Fibroblast of lung (primary cell): ENCODE results near the gene MAPKAP1.

Source experiments
- CTCF ChIP-seq, 2 donors: IDR thresholded peaks in 1 of 2; conservative IDR thresholded peaks in 1 of 2; 1 replicate in 1 of 2; 2 replicates in 1 of 2; pipeline ENCODE4 v1.5.1; 2011 to 2012; ENCODE audit warnings: low read length in 2 of 2, control low read depth in 1 of 2, inconsistent platforms in 1 of 2, low read depth in 1 of 2, mild to moderate bottlenecking in 1 of 2
- EZH2 ChIP-seq: IDR thresholded peaks from 2 replicates; pipeline ENCODE4 v1.5.1; 2012; ENCODE audit warnings: low read length, control low read depth, mild to moderate bottlenecking; ENCODE audit errors: missing control alignments

GRCh38 chr9:125477089-125477544, 229.9 kb downstream of the MAPKAP1 start:
- TF ChIP-seq CTCF (conservative IDR thresholded peaks at IDR 0.05 in 1 of 2, IDR thresholded peaks at IDR 0.05 in 1 of 2; ENCODE audit: low read depth in 1 of 2, low read length in 2 of 2): no peak
- no peak for TF ChIP-seq EZH2
